Pulmonary artery endothelial cell (primary cell): Measurements from ENCODE around the gene ACTMAP. TPM values are rescaled to one million over a fixed set of nuclear protein-coding genes. Genes with fewer than 3 reads are reported as not detected.
"Not testable (repeated sequence)": the region's sequence is repeated elsewhere in the genome, so short reads cannot be mapped to it uniquely, and the experiment has no call there.

Experiments
- DNase-seq: peaks from one replicate; pipeline ENCODE4 v3.0.0-alpha.2; 2011; ENCODE audit warnings: low read depth, low spot score
- total RNA-seq: library from RNA; depleted of rRNA; stranded (reverse); fragments of >200 nt; gene quantifications from 2 replicates; pipeline ENCODE4 v1.2.3, GENCODE V29; 2014

ACTMAP gene
- total RNA-seq, 1 donor from 2014 or later: 0.59 TPM

DNA sequence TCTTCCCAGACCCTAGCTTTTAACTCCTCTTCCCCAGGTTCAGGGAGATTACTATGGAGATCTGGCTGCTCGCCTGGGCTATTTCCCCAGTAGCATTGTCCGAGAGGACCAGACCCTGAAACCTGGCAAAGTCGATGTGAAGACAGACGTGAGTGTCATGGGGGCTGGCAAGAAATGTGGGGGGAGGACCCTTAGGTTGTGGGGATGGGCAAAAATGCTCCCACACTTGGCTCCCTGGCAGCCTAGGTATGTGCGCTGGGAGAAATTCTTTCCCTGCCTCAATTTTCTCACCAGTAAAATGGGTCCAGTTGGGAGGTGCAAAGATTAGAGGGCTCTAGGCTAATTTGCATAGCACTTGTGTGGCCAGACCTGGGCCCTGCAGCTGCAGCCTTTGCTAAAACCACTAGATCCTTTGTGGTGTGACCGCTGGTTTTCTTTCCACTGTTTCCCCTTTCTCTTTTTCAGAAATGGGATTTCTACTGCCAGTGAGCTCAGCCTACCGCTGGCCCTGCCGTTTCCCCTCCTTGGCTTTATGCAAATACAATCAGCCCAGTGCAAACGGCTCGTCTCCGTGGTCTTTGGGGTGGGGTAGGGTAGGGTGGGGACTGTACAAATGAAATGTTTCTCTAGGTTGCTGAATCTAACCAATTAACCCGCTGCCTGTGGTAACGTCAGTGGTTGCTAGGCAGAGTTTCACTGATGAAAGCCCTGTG lies 26.8 kb upstream of the ACTMAP start:
- peak; percentile 72 for DNase-seq

GRCh38 chr19:40776364-40776763 lies 26.1 kb upstream of the ACTMAP start:
- no peak for DNase-seq

DNA sequence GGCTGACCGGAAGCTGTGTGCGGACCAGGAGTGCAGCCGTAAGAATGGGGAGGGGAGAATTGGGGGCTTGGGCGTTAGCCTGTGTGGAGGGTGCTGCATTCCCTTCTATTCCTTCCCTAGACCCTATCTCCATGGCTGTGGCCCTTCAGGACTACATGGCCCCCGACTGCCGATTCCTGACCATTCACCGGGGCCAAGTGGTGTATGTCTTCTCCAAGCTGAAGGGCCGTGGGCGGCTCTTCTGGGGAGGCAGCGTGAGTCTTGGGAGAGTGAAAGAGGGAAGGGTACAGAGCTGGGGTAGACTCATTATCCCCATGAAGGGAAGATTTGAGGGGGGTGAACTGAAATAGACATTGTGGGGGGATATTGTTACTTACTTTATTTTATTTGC lies 25.4 kb upstream of the ACTMAP start:
- DNase-seq: no peak

GRCh38 chr19:40774916-40775631 lies 24.8 kb upstream of the ACTMAP start, which contains the start of gene MIA:
Gene MIA (plus strand): TSS chr19:40775521. CDS start chr19:40775543, 22 bp downstream.
- no peak for DNase-seq

- not testable (repeated sequence) for DNase-seq
Measured at GRCh38 chr19:40771101-40771862, 21.0 kb upstream of the ACTMAP start.

DNA sequence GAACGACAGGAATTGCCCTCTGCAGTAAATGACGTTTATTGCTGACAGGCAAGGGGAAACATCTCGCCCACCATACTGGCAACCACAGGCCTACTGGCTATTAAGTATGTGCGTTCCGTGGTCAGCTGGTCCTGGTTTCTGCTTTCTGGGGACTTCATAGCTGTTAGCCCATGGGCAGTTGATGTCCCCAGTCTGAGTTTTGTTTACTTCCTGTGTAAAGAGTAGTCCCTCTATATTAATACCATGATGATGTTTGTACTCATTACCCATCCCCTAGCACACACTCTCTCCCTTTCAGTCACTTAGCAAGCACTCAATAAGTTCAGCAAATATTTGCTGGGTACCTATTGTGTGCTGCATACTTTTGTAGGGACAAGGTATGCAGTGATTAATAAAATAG lies 18.6 kb upstream of the ACTMAP start:
- DNase-seq: no peak

DNA sequence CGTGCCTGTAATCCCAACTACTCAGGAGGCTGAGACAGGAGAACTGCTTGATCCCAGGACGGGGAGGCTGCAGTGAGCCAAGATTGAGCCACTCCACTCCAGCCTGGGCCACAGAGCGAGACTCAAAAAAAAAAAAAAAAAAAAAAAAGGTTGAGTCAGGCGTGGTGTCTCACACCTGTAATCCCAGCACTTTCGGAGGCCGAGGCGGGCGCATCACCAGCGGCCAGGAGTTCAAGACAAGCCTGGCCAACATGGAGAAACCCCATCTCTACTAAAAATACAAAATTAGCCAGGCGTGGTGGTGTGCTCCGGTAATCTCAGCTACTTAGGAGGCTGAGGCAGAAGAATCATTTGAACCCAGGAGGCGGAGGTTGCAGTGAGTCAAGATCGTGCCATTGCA lies 16.1 kb upstream of the ACTMAP start:
- not testable (repeated sequence) for DNase-seq

DNA sequence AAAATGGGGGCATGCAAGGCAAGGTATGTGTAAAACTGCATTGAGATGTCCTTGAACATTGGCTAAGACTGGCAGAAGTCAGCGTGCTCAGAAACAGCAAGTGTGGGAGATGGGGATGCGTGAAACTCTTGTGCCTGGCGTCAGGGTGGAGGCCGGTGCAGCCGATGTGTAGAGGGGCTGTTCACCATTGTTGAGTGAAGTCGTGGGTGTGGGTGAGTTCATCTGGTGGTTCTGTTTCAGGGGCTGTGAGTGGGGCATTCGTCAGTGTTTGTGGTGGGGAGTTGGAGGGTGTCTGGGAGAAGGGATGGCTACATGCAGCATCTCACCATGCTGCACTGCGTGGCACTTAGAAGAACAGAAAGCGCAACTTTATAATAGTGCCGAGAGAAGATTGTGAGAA lies 13.7 kb upstream of the ACTMAP start:
- DNase-seq: no peak

DNA sequence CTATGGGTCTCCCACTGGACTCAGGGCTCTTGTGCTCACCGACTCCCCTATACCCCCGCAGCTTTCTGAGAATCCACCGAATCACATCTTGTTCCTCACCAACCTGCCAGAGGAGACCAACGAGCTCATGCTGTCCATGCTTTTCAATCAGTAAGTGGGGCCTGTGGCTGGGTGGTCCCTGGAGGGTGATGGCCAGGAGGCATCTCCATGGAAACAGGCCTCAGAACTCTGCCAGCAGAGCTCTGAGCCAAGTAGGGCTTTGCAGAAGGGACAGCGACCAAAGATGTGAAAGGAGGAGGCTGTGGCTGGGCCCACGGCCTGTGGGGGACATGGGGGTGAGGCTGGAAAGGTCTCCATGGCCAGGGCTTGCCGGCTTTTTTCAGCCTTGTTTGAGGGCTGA lies 13.2 kb upstream of the ACTMAP start:
- no peak for DNase-seq

DNA sequence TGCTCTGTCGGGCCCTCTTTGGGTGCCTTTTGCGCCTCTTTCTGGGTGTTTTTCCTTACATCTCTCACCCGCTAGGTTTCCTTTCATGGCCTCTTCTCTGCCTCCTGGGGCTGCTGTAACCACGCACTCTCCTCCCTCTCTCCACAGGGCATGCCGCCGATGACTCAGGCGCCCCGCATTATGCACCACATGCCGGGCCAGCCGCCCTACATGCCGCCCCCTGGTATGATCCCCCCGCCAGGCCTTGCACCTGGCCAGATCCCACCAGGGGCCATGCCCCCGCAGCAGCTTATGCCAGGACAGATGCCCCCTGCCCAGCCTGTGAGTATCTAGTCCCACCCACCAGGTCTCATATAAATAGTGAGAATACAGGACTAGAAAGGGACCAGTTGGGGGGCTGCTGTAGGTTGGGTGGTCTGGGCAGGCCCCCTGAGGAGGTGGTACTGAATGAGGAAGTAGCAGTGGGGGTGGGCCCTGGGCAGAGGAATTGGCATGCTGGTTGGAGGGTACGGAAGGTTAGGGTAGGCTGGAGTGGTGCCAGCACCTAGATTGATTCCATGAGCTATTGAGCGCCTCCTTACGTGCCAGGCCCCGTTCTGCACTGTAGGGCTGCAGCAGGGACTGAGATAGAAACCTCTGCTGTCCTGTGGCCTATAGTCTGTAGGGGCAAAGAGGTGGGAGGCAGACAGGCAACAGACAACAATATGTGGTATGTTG lies 12.6 kb upstream of the ACTMAP start:
- no peak for DNase-seq

DNA sequence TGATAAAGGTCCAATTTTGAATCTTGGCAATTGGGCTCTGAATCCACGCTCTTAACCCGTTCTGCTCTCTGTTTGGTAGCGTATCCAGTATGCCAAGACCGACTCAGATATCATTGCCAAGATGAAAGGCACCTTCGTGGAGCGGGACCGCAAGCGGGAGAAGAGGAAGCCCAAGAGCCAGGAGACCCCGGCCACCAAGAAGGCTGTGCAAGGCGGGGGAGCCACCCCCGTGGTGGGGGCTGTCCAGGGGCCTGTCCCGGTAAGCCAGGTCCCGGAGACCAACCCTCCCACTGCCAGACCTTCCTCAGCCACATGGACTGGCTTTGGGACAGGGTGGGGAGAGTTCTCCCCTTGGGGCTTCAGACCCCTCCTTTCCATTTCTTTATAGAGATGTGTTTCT lies 9.1 kb upstream of the ACTMAP start:
- no peak for DNase-seq

DNA sequence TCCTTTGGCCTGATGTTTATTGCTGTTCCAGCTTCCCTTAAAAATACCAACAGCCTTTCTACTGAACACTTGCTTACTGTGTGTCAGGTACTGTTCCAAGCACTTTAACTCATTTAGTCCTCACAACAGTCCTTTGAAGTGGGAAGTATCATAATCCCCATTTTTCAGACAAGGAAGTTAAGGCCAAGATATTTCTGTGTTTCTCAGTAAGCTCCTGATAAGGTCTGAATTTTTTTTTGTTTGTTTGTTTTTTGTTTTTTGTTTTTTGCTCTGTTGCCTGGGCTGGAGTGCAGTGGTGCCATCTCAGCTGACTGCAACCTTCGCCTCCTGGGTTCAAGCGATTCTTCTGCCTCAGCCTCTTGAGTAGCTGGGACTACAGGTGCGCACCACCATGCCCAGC lies 8.2 kb upstream of the ACTMAP start:
- no peak for DNase-seq

DNA sequence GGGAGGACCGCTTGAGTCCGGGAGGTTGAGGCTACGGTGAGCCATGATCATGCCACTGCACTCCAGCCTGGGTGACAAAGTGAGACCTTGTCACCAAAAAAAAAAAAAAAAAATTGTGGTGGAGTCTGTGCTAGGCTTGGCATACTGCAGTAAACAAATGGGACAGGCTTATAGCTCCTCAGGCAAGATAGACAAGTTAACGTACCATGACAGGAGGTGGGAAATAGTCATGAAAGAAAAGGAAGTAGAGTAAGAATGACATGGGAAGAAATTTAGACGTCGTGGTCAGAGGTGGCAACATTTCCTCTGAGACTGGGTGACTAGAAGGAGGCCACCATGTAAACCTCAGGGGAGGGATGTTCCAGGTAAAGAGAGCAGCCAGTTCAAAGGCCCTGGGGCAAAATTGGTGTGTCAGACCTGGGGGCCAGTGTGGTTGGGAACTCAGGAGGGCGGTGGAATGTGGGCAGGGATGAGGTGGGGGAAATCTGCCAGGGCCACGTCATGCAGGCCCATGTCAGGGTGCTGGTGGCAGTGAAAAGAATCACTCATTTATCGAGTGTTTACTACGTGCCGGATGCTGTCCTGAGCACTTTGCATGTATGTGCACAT lies 6.3 kb upstream of the ACTMAP start:
- DNase-seq: no peak

DNA sequence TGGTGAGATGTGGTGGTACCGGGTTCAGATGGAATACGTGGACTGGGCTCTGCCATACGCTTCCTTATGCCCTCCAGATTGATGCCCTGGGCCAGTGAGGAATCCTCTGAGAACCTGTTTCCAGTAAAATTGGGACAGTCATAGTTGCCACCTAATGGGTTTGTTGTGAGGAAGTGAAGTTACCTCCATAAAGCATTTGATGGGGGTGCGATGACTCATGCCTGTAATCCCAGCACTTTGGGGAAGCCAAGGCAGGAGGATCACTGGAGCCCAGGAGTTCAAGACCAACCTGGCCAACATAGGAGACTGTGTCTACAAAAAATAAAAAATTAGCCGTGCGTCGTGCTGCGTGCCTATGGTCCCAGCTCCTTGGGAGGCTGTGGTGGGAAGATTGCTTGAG lies 5.5 kb upstream of the ACTMAP start:
- no peak for DNase-seq

DNA sequence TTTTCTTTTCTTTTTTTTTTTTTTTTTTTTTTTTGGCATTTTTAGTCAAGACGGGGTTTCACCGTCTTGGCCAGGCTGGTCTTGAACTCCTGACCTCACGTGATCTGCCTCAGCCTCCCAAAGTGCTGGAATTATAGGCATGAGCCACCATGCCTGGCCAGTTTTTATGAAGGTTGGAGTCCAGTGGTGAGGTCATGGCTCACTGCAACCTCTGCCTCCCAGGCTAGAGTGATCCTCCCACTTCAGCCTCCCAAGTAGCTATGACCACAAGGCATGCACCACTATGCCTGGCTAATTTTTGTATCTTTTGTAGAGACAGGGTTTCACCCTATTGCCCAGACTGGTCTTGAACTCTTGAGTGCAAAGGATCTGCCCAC lies 5.0 kb upstream of the ACTMAP start:
- no peak for DNase-seq

DNA sequence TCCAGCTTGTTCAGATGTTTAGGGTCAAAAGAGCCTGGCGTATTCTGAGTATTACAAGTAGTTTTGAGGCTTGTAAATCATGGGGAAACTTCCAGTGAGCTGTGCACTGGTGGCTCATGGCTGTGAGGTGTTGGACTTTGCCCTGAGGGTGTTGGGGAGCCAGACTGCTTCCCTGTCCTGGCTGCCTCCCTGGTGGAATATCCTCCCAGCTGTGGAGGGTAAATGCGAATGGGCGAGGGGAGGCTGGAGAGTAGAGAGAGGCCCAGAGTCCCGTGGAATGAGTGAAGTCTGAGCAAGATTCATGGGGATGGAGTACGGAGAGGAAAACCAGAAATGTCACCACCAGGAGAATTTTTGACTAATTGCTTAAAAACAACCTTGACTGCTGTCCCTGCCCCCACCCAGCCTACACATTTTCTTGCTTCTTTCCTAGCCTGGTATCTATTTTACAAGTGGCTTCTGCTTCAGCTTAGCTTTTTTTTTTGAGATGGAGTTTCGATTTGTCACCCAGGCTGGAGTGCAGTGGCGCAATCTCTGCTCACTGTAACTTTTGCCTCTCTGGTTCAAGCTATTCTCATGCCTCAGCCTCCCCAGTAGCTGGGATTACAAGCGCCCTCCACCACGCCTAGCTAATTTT lies 4.5 kb upstream of the ACTMAP start:
- DNase-seq: no peak

- no peak for DNase-seq
Measured at GRCh38 chr19:40752257-40752781, 2.0 kb upstream of the ACTMAP start.

GRCh38 chr19:40750874-40751537 lies 729 bp upstream of the ACTMAP start, which contains the start of gene SNRPA:
Gene SNRPA (plus strand): TSS chr19:40751203. CDS start chr19:40751409, 206 bp downstream.
- DNase-seq: peak; percentile 93

GRCh38 chr19:40747536-40747935 lies 2.7 kb downstream of the ACTMAP start:
- DNase-seq: no peak

GRCh38 chr19:40745402-40745780 lies 4.9 kb downstream of the ACTMAP start:
- DNase-seq: no peak
